K562 (cell line): ENCODE data around the gene ERGIC1. TPM values are rescaled to one million over a fixed set of nuclear protein-coding genes. Genes with fewer than 3 reads are reported as not detected.

ENCODE experiments used
- ATAC-seq: fragments of 200-7000 bp; cut with Tn5 transposase; 3 replicates; pipeline ENCODE4 v1.9.1; 2020; ENCODE audit warnings: moderate library complexity
- BruUV-seq: library from RNA; stranded (reverse); fragments of 400-500 nt; replicated peaks from 2 replicates; lab custom pipeline; 2021; lab: Mats Ljungman, UMichigan
- CTCF ChIA-PET: fragments of 300-600 bp; formaldehyde crosslinking; extraction: SDS; loops from one replicate; lab custom pipeline; 2021; ENCODE audit warnings: low intra/inter-chr PET ratio; lab: Yijun Ruan, JAX
- POLR2A ChIA-PET: fragments of 300-600, 350-650 bp; sonication (Branson Sonifier 250); formaldehyde crosslinking; extraction: SDS; loops from one replicate; lab custom pipeline; 2021; ENCODE audit warnings: antibody characterized with exemption, inconsistent platforms; lab: Yijun Ruan, JAX
- DNase-seq, 4 experiments: peaks; one replicate each; pipeline versions ENCODE4 v3.0.0 to v3.0.0-alpha.2; 2011 to 2018; ENCODE audit warnings: low spot score in 3 of 4, mixed read lengths in 3 of 4; ENCODE audit errors: extremely low read depth in 1 of 4
- FAIRE-seq: peaks from 2 replicates; lab custom pipeline; 2011; peaks lifted over from hg19 to GRCh38; lab: Jason Lieb, UNC
- H2AFZ ChIP-seq: 2 replicates; pipeline ENCODE4 v1.6.0; 2011; ENCODE audit warnings: low read depth, low read length, control low read depth, inconsistent platforms
- H3K27ac ChIP-seq: fragments of 200-600 bp; 3 replicates; pipeline ENCODE4 v1.8.0; 2011; ENCODE audit warnings: low read depth, mild to moderate bottlenecking, control low read depth, inconsistent platforms, low read length, moderate library complexity, mixed read lengths; ENCODE audit errors: extremely low read depth
- H3K27me3 ChIP-seq, 2 experiments: fragments of 300-600 bp in 1 of 2; 2 replicates in 1 of 2; 3 replicates in 1 of 2; pipeline versions ENCODE4 v1.6.0 to v1.8.0; 2011; ENCODE audit warnings: inconsistent platforms in 2 of 2, low read length in 2 of 2, mild to moderate bottlenecking in 1 of 2, mixed read lengths in 1 of 2, moderate library complexity in 1 of 2; ENCODE audit not compliant: control insufficient read depth in 2 of 2, insufficient read depth in 2 of 2
- H3K36me3 ChIP-seq: fragments of 300-600 bp; 3 replicates; pipeline ENCODE4 v1.8.0; 2011; ENCODE audit warnings: mild to moderate bottlenecking, low read length, inconsistent platforms; ENCODE audit not compliant: control insufficient read depth, insufficient read depth
- H3K4me1 ChIP-seq, 2 experiments: fragments of 200-600 bp in 1 of 2; replicated peaks in 1 of 2; 2 replicates in 1 of 2; 3 replicates in 1 of 2; pipeline versions ENCODE4 v1.5.1 to v1.8.0; 2011; ENCODE audit warnings: inconsistent platforms in 2 of 2, low read length in 2 of 2, mild to moderate bottlenecking in 1 of 2, mixed read lengths in 1 of 2, moderate library complexity in 1 of 2; ENCODE audit not compliant: control insufficient read depth in 2 of 2, insufficient read depth in 2 of 2
- H3K4me2 ChIP-seq: 2 replicates; pipeline ENCODE4 v1.6.1; 2011; ENCODE audit warnings: low read length, control low read depth, inconsistent platforms, mixed read lengths; ENCODE audit not compliant: insufficient read depth
- H3K4me3 ChIP-seq: fragments of 200-600 bp; sonication (generic), shearing (Covaris generic); 2 replicates; pipeline ENCODE4 v1.5.1; 2016; ENCODE audit warnings: control low read depth, inconsistent platforms
- H3K79me2 ChIP-seq: fragments of 200-600 bp; 3 replicates; pipeline ENCODE4 v1.8.0; 2011; ENCODE audit warnings: low read length, inconsistent platforms; ENCODE audit not compliant: control insufficient read depth, insufficient read depth
- H3K9ac ChIP-seq, 2 experiments: 2 replicates each; pipeline versions ENCODE4 v1.6.0 to v1.6.1; 2011; ENCODE audit warnings: low read depth in 2 of 2, low read length in 2 of 2, control low read depth in 1 of 2, inconsistent platforms in 1 of 2, mild to moderate bottlenecking in 1 of 2, mixed read lengths in 1 of 2; ENCODE audit not compliant: insufficient read depth in 1 of 2
- H3K9me1 ChIP-seq: one replicate; pipeline ENCODE4 v1.6.0; 2011; ENCODE audit warnings: inconsistent platforms, mild to moderate bottlenecking, low read length, moderate library complexity; ENCODE audit not compliant: control insufficient read depth, insufficient read depth
- H3K9me3 ChIP-seq: replicated peaks from 2 replicates; pipeline ENCODE4 v1.5.1; 2011; ENCODE audit warnings: low read depth, low read length, inconsistent platforms; ENCODE audit not compliant: control insufficient read depth, insufficient read depth
- H4K20me1 ChIP-seq: replicated peaks from 2 replicates; pipeline ENCODE4 v1.6.1; 2011; ENCODE audit warnings: low read length, inconsistent platforms, mixed read lengths; ENCODE audit not compliant: control insufficient read depth, insufficient read depth
- BACH1 ChIP-seq: fragments of 200-800 bp; sonication (Bioruptor generic); IDR thresholded peaks from 2 replicates; pipeline ENCODE4 v1.6.1; 2016; ENCODE audit warnings: missing genetic modification characterization, missing compliant biosample characterization
- CBFA2T3 ChIP-seq: fragments of 450-650 bp; IDR thresholded peaks from 2 replicates; pipeline ENCODE4 v1.6.1; 2017
- CBX8 ChIP-seq: fragments of 200-600 bp; sonication (generic); IDR thresholded peaks from 2 replicates; pipeline ENCODE4 v1.6.1; 2012; ENCODE audit warnings: borderline replicate concordance, mixed run types, low read depth, mild to moderate bottlenecking, moderate library complexity, mixed read lengths, low read length, control low read depth, inconsistent platforms; ENCODE audit not compliant: poor library complexity, severe bottlenecking; ENCODE audit errors: extremely low read depth
- CEBPZ ChIP-seq: fragments of 150-350 bp; IDR thresholded peaks from 2 replicates; pipeline ENCODE4 v1.6.1; 2014; ENCODE audit warnings: low read depth, mild to moderate bottlenecking, low read length, borderline replicate concordance
- GTF3C2 ChIP-seq: IDR thresholded peaks from 3 replicates; pipeline ENCODE4 v1.6.1; 2011; ENCODE audit warnings: borderline replicate concordance, mild to moderate bottlenecking, moderate library complexity; ENCODE audit not compliant: insufficient read length; ENCODE audit errors: extremely low read depth
- IRF2 ChIP-seq: sonication (generic); formaldehyde crosslinking; IDR thresholded peaks from 2 replicates; pipeline ENCODE4 v1.8.1; 2022; ENCODE audit warnings: mild to moderate bottlenecking, missing genetic modification reagents
- MCM2 ChIP-seq: fragments of 450-650 bp; IDR thresholded peaks from 2 replicates; pipeline ENCODE4 v1.6.1; 2017; ENCODE audit warnings: low read depth, mild to moderate bottlenecking
- MXI1 ChIP-seq: IDR thresholded peaks from 2 replicates; pipeline ENCODE4 v1.6.1; 2011; ENCODE audit warnings: low read depth, mild to moderate bottlenecking, improper control_type of control experiment, low read length
- NRF1 ChIP-seq, 2 experiments: fragments of 450-650 bp; IDR thresholded peaks in 1 of 2; conservative IDR thresholded peaks in 1 of 2; 2 replicates each; pipeline ENCODE4 v1.6.1; 2014; ENCODE audit warnings: mild to moderate bottlenecking in 2 of 2
- SAP30 ChIP-seq: fragments of 200-600 bp; sonication (generic); IDR thresholded peaks from 2 replicates; pipeline ENCODE4 v1.6.1; 2012; ENCODE audit warnings: borderline replicate concordance, low read depth, mild to moderate bottlenecking, moderate library complexity, low read length, control low read depth, inconsistent platforms; ENCODE audit not compliant: insufficient read depth, poor library complexity, severe bottlenecking
- TFAP4 ChIP-seq: sonication (generic); formaldehyde crosslinking; IDR thresholded peaks from 2 replicates; pipeline ENCODE4 v1.8.0; 2022; ENCODE audit warnings: missing genetic modification reagents, mild to moderate bottlenecking, moderate library complexity, borderline replicate concordance
- ZKSCAN1 ChIP-seq: fragments of 150-350 bp; IDR thresholded peaks from 2 replicates; pipeline ENCODE4 v1.6.1; 2016; ENCODE audit warnings: low read depth, low read length
- WGBS: fragments of 100-300 bp; shearing (Covaris generic); methylation state at CpG from one replicate; pipeline ENCODE4 v1.1.6; 2016; ENCODE audit warnings: low coverage, mixed read lengths; ENCODE audit not compliant: insufficient coverage; ENCODE audit errors: missing lambda C conversion rate; 5-methylcytosine and 5-hydroxymethylcytosine counted together
- in situ Hi-C: fragments of 300-500 bp; cut with MboI; formaldehyde crosslinking; loops from 4 replicates; pipeline ENCODE4 v1.15.0; 2018; ENCODE audit warnings: inconsistent platforms, mixed read lengths
- intact Hi-C: fragments of 100-400 bp; cut with micrococcal nuclease; formaldehyde crosslinking; loops from 2 replicates; pipeline ENCODE4 v1.14.2; 2022
- polyA plus RNA-seq, 8 experiments: library from polyadenylated mRNA; depleted of rRNA in 4 of 8; stranded (reverse) in 5 of 8; unstranded in 3 of 8; fragments of >200 nt; fragmentation: Nextera tagmentation in 2 of 8; fragmentation: Illumina TruSeq in 1 of 8; extraction: Ambion mirVana in 2 of 8; extraction: Trizol in 1 of 8; gene quantifications; 2 replicates each; pipeline versions ENCODE4 v1.2.1 to v1.2.3, GENCODE V29; 2011 to 2014; ENCODE audit warnings: inconsistent platforms in 1 of 8, missing spikeins in 1 of 8
- total RNA-seq, 7 experiments: library from RNA; depleted of rRNA in 6 of 7; stranded (reverse); fragments of >200 nt in 6 of 7; fragmentation: Illumina TruSeq in 2 of 7; extraction: Trizol in 2 of 7; gene quantifications; 2 replicates each; pipeline versions ENCODE4 v1.2.1 to v1.2.3, GENCODE V29; 2011 to 2021; ENCODE audit warnings: low replicate concordance in 1 of 7

The ERGIC1 gene
- total and polyA plus RNA-seq, 9 of the 15 experiments (the other 6 are each of a cell fraction or from before 2014, with no cell fraction given): 5.5 to 68.4 (median 36.4) TPM

GRCh38 chr5:172827841-172828240, 6.2 kb upstream of the ERGIC1 start (continued):
- no peak for TF ChIP-seq SAP30
- no peak for TF ChIP-seq IRF2 (CRISPR knock-in tag)
- no peak for TF ChIP-seq MCM2
- no peak for TF ChIP-seq CBX8

GRCh38 chr5:172828911-172829431, 5.1 kb upstream of the ERGIC1 start:
- FAIRE-seq: no peak
- CTCF ChIA-PET: no interaction called here
- peaks cover 12% of the 10 kb centered on the region in 2 experiments for H3K4me1 ChIP-seq

More at GRCh38 chr5:172828911-172829431, 5.1 kb upstream of the ERGIC1 start:
- no peak for ATAC-seq
- Histone ChIP-seq H3K79me2 (no peaks in the 10 kb centered on the region), H4K20me1 (no peaks in the 10 kb centered on the region), H3K36me3 (no peaks in the 10 kb centered on the region), H3K9ac (0 out of 4 replicates have a peak overlapping the region, but pooled peaks of 1 of the 2 experiments have one; percentile 5), H3K4me3 (no peak overlapping the region), H3K27me3 (no peaks in the 10 kb centered on the region), H2AFZ (no peak overlapping the region), H3K4me2 (no peak overlapping the region), H3K9me3 (peaks cover 5% of the 10 kb centered on the region; the same call in 1 of the 2 replicates), H3K9me1 (no peaks in the 10 kb centered on the region), H3K27ac (no peak overlapping the region)
- POLR2A ChIA-PET: interaction anchor here (0.7 kb wide), 1 partner anchor 56 kb away, joined by 3 read pairs; no protein-coding TSS in a partner anchor
- no TSS peak for BruUV-seq
- TF ChIP-seq BACH1 (tag): no peak
- TF ChIP-seq GTF3C2: no peak
- no peak for TF ChIP-seq NRF1 (conservative IDR thresholded peaks at IDR 0.05 in 1 of 2, IDR thresholded peaks at IDR 0.05 in 1 of 2)
- TF ChIP-seq ZKSCAN1: peak; percentile 77; the same call in 1 of the 2 replicates
- peak; percentile 19 for TF ChIP-seq CBFA2T3
- peak; percentile 33; the same call in 1 of the 2 replicates for TF ChIP-seq TFAP4 (CRISPR knock-in tag)
- TF ChIP-seq MXI1: no peak
- no peak for TF ChIP-seq CEBPZ
- in situ Hi-C loops (no loop called here), intact Hi-C loops (no loop called here)
- DNase-seq: no peak
- 36% methylated on average over 6 of the region's 6 CpGs for WGBS
